ENCODE results near the gene MAD1L1.

DNA sequence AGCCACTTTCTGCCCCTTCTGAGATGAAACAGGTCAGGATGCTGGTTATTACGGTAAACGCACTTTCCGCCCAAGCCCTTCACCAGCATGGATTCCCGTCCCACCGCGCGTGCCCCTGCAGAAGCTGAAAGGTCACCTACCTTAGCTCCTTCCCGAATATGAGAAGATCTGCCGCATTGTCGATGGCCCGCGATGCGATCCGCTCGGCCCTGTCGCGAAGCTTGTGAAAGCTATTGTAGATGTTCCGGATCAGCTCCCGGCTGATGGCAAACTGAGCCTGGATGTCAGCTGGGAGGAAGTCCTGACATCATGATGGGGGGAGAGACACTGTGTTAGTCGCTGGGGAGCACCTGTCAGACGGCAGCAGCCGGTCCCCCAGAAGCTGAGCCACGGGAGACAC is 31.4 kb upstream of the MAD1L1 start:
- TF ChIP-seq, protein P1, sequence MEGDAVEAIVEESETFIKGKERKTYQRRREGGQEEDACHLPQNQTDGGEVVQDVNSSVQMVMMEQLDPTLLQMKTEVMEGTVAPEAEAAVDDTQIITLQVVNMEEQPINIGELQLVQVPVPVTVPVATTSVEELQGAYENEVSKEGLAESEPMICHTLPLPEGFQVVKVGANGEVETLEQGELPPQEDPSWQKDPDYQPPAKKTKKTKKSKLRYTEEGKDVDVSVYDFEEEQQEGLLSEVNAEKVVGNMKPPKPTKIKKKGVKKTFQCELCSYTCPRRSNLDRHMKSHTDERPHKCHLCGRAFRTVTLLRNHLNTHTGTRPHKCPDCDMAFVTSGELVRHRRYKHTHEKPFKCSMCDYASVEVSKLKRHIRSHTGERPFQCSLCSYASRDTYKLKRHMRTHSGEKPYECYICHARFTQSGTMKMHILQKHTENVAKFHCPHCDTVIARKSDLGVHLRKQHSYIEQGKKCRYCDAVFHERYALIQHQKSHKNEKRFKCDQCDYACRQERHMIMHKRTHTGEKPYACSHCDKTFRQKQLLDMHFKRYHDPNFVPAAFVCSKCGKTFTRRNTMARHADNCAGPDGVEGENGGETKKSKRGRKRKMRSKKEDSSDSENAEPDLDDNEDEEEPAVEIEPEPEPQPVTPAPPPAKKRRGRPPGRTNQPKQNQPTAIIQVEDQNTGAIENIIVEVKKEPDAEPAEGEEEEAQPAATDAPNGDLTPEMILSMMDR (IDR thresholded peaks at IDR 0.05), result no peak
- TF ChIP-seq POLR2A (IDR thresholded peaks at IDR 0.05), result no peak
